B cell (primary cell): ENCODE measurements around the gene MFAP5. TPM values are rescaled to one million over a fixed set of nuclear protein-coding genes. Genes with fewer than 3 reads are reported as not detected.

Experiments used
- ATAC-seq: fragments of 200-7000 bp; cut with Tn5 transposase; one replicate; pipeline ENCODE4 v1.10.0; 2021; ENCODE audit warnings: low read depth, mild to moderate bottlenecking, moderate number of reproducible peaks, moderate library complexity
- CTCF ChIA-PET: fragments of 350-600 bp; sonication (Branson Sonifier 250); formaldehyde crosslinking; loops from one replicate; lab custom pipeline; 2021; ENCODE audit warnings: antibody characterized with exemption, inconsistent platforms; lab: Charles Lee
- POLR2A ChIA-PET: fragments of 350-600 bp; sonication (Branson Sonifier 250); formaldehyde crosslinking; loops from one replicate; lab custom pipeline; 2021; ENCODE audit warnings: antibody characterized with exemption; lab: Charles Lee
- DNase-seq: peaks from one replicate; pipeline ENCODE4 v3.0.0; 2013
- H2AFZ ChIP-seq: 2 replicates; pipeline ENCODE4 v1.6.1; 2012; ENCODE audit warnings: mild to moderate bottlenecking, low read depth, low read length; ENCODE audit not compliant: insufficient read depth, poor library complexity, severe bottlenecking
- H3K27ac ChIP-seq, 2 donors: 1 replicate in 1 of 2; 2 replicates in 1 of 2; pipeline ENCODE4 v1.5.1; 2012 to 2013; ENCODE audit warnings: low read length in 2 of 2, mild to moderate bottlenecking in 2 of 2, moderate library complexity in 1 of 2
- H3K27me3 ChIP-seq, 4 experiments: fragments of 200-600 bp in 1 of 4; sonication (generic) in 1 of 4; replicated peaks in 1 of 4; 1 replicate in 2 of 4; 2 replicates in 2 of 4; pipeline versions ENCODE4 v1.6.1 to v1.7.0; 2013 to 2016; ENCODE audit warnings: low read length in 3 of 4, mild to moderate bottlenecking in 2 of 4, mixed read lengths in 1 of 4, moderate library complexity in 1 of 4; ENCODE audit not compliant: insufficient read depth in 4 of 4, control insufficient read depth in 3 of 4; ENCODE audit errors: control extremely low read depth in 1 of 4
- H3K36me3 ChIP-seq, 2 experiments: replicated peaks in 1 of 2; 1 replicate in 1 of 2; 2 replicates in 1 of 2; pipeline versions ENCODE4 v1.6.1 to v1.7.1; 2013; ENCODE audit warnings: low read length in 1 of 2; ENCODE audit not compliant: insufficient read depth in 2 of 2, control insufficient read depth in 1 of 2; ENCODE audit errors: control extremely low read depth in 1 of 2, extremely low read depth in 1 of 2
- H3K4me1 ChIP-seq, 2 donors: fragments of 200-600 bp in 1 of 2; sonication (generic) in 1 of 2; 1 replicate in 1 of 2; 2 replicates in 1 of 2; pipeline versions ENCODE4 v1.5.1 to v1.6.1; 2013 to 2017; ENCODE audit warnings: low read length in 2 of 2; ENCODE audit not compliant: control insufficient read depth in 2 of 2, insufficient read depth in 2 of 2
- H3K4me2 ChIP-seq: replicated peaks from 2 replicates; pipeline ENCODE3; 2012; ENCODE audit warnings: mild to moderate bottlenecking, low read depth, low read length; ENCODE audit not compliant: poor library complexity, severe bottlenecking
- H3K4me3 ChIP-seq, 5 experiments: fragments of 200-600 bp in 1 of 5; sonication (generic) in 1 of 5; 1 replicate in 3 of 5; 2 replicates in 2 of 5; pipeline versions ENCODE4 v1.5.1 to v1.7.0; 2011 to 2016; ENCODE audit warnings: low read length in 4 of 5, mild to moderate bottlenecking in 4 of 5, low read depth in 2 of 5, control low read depth in 1 of 5, moderate library complexity in 1 of 5; ENCODE audit not compliant: insufficient read depth in 1 of 5; ENCODE audit errors: control extremely low read depth in 1 of 5, extremely low read depth in 1 of 5
- H3K79me2 ChIP-seq: fragments of 200-600 bp; sonication (generic); one replicate; pipeline ENCODE4 v1.6.0; 2016; ENCODE audit warnings: low read length; ENCODE audit not compliant: control insufficient read depth, insufficient read depth
- H3K9ac ChIP-seq: fragments of 200-600 bp; sonication (generic); 2 replicates; pipeline ENCODE4 v1.6.1; 2017; ENCODE audit warnings: mild to moderate bottlenecking, low read length, moderate library complexity
- H3K9me3 ChIP-seq, 3 donors: one replicate each; pipeline versions ENCODE4 v1.6.1 to v1.7.1; 2013; ENCODE audit warnings: low read length in 2 of 3; ENCODE audit not compliant: control insufficient read depth in 2 of 3, insufficient read depth in 1 of 3; ENCODE audit errors: control extremely low read depth in 1 of 3
- H4K20me1 ChIP-seq: 2 replicates; pipeline ENCODE4 v1.6.0; 2012; ENCODE audit warnings: mild to moderate bottlenecking, low read length; ENCODE audit not compliant: insufficient read depth, control insufficient read depth, poor library complexity, severe bottlenecking
- H3K27ac Mint-ChIP-seq: one replicate; pipeline ENCODE4 v1.8.0; 2021; ENCODE audit warnings: mixed read lengths
- H3K27me3 Mint-ChIP-seq: one replicate; pipeline ENCODE4 v1.8.0; 2021; ENCODE audit warnings: mixed read lengths
- H3K4me1 Mint-ChIP-seq: one replicate; pipeline ENCODE4 v1.8.0; 2021; ENCODE audit warnings: mixed read lengths
- H3K4me3 Mint-ChIP-seq: one replicate; pipeline ENCODE4 v1.8.0; 2021; ENCODE audit warnings: mixed read lengths
- H3K9me3 Mint-ChIP-seq: one replicate; pipeline ENCODE4 v1.8.0; 2022; ENCODE audit warnings: mixed read lengths; ENCODE audit not compliant: insufficient read depth
- EZH2 ChIP-seq: IDR thresholded peaks from 2 replicates; pipeline ENCODE4 v1.6.1; 2012; ENCODE audit warnings: borderline replicate concordance, low read depth, mild to moderate bottlenecking, moderate library complexity, low read length; ENCODE audit not compliant: insufficient read depth, poor library complexity, severe bottlenecking
- WGBS: methylation state at CpG from one replicate; pipeline ENCODE4 v1.1.5; 2013; ENCODE audit warnings: missing lambda C conversion rate; ENCODE audit not compliant: insufficient coverage; 5-methylcytosine and 5-hydroxymethylcytosine counted together
- intact Hi-C: fragments of 100-400 bp; cut with micrococcal nuclease; formaldehyde crosslinking; loops from one replicate; pipeline ENCODE4 v1.10.0; 2022
- polyA plus RNA-seq: library from polyadenylated mRNA; depleted of rRNA; stranded (reverse); fragments of >200 nt; gene quantifications from 2 replicates; pipeline ENCODE4 v1.2.3, GENCODE V29; 2012
- total RNA-seq, 2 donors: library from RNA; stranded (reverse); fragments of 120-200 nt in 1 of 2; gene quantifications; 1 replicate in 1 of 2; 2 replicates in 1 of 2; pipeline versions ENCODE4 v1.2.3 to v1.2.4, GENCODE V29; 2013 to 2022
- TF ChIP-seq, protein P1 (sequence below): fragments of 200-600 bp; IDR thresholded peaks from one replicate; pipeline ENCODE4 v1.8.0; 2022; ENCODE audit warnings: antibody characterized with exemption, mild to moderate bottlenecking

The MFAP5 gene
- total and polyA plus RNA-seq, 2 donors (not counting 1 experiment from before 2014, with no cell fraction given), result 0.31 to 0.94 TPM

DNA sequence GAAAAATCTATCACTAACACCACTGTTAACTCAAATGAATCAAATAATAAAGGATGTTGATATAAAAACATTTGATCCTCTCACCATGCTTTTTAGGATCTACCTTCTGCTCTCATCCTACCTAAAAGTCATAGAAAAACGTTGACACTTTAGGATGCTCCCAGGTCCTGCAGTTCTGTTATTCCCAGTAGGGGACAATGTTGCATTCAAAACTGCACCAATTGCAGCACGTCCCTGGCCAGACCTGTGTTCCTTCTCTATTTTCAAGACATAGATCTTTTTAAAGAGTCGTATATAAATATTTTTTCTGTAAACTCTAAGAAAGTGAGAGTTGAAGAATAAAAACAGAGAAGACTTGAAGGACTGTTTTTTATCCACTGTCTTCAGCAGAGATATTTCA, 58.8 kb downstream of the MFAP5 start:
- Histone ChIP-seq H3K4me2 (no peak overlapping the region), H3K27ac (no peak overlapping the region), H3K9ac (no peak overlapping the region), H3K36me3 (no peaks in the 10 kb centered on the region), H4K20me1 (no peaks in the 10 kb centered on the region), H3K4me3 (no peak overlapping the region), H2AFZ (no peak overlapping the region), H3K79me2 (no peaks in the 10 kb centered on the region), H3K27me3 (no peaks in the 10 kb centered on the region), H3K9me3 (no peaks in the 10 kb centered on the region), H3K4me1 (peaks cover 2 to 3% of the 10 kb centered on the region in 2 donors)
- intact Hi-C loops, result no loop called here
- WGBS, result 25% methylated on average over 1 of the region's 3 CpGs
- TF ChIP-seq, protein P1, sequence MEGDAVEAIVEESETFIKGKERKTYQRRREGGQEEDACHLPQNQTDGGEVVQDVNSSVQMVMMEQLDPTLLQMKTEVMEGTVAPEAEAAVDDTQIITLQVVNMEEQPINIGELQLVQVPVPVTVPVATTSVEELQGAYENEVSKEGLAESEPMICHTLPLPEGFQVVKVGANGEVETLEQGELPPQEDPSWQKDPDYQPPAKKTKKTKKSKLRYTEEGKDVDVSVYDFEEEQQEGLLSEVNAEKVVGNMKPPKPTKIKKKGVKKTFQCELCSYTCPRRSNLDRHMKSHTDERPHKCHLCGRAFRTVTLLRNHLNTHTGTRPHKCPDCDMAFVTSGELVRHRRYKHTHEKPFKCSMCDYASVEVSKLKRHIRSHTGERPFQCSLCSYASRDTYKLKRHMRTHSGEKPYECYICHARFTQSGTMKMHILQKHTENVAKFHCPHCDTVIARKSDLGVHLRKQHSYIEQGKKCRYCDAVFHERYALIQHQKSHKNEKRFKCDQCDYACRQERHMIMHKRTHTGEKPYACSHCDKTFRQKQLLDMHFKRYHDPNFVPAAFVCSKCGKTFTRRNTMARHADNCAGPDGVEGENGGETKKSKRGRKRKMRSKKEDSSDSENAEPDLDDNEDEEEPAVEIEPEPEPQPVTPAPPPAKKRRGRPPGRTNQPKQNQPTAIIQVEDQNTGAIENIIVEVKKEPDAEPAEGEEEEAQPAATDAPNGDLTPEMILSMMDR, result no peak
- TF ChIP-seq EZH2, result no peak
- peaks cover 4% of the 10 kb centered on the region for H3K27me3 Mint-ChIP-seq
- H3K4me3 Mint-ChIP-seq, result no peak overlapping the region
- POLR2A ChIA-PET, result no interaction called here
- no peak for DNase-seq
- no peak overlapping the region for H3K27ac Mint-ChIP-seq
- ATAC-seq, result no peak
- peaks cover 8% of the 10 kb centered on the region for H3K4me1 Mint-ChIP-seq
- no peaks in the 10 kb centered on the region for H3K9me3 Mint-ChIP-seq
- CTCF ChIA-PET, result no interaction called here

DNA sequence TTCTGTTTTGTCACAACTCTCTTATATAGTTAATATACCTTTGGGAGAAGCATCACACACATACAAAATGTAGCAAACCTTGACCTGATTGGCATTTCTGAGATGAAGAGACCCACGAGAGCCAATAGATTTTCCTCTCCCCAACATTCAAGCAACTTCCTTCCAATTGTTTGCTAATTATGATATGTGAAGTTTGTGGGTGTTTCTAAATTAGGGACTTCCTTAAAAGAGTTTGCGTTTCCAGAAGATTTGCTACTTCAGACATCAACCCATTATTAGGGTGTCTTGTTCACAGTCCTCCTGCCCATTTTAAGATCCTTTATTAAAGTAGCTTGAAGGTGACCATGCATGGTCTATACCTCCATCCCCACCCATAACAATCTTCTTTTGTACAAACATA, 59.3 kb downstream of the MFAP5 start:
- Histone ChIP-seq H3K79me2 (no peaks in the 10 kb centered on the region), H4K20me1 (no peaks in the 10 kb centered on the region), H3K9me3 (no peaks in the 10 kb centered on the region), H3K4me1 (no peaks in the 10 kb centered on the region), H3K36me3 (no peaks in the 10 kb centered on the region), H3K27ac (no peak overlapping the region), H3K27me3 (no peaks in the 10 kb centered on the region), H3K4me2 (no peak overlapping the region), H3K9ac (no peak overlapping the region), H2AFZ (no peak overlapping the region), H3K4me3 (no peak overlapping the region)
- ChIA-PET POLR2A (no interaction called here), CTCF (no interaction called here)
- TF ChIP-seq, protein P1, result no peak
- TF ChIP-seq EZH2, result no peak
- ATAC-seq (no peak), DNase-seq (no peak)
- H3K27ac Mint-ChIP-seq, result no peak overlapping the region
- H3K4me3 Mint-ChIP-seq, result no peak overlapping the region
- no peaks in the 10 kb centered on the region for H3K9me3 Mint-ChIP-seq
- intact Hi-C loops, result no loop called here
- peaks cover 4% of the 10 kb centered on the region for H3K27me3 Mint-ChIP-seq
- H3K4me1 Mint-ChIP-seq, result peaks cover 6% of the 10 kb centered on the region
- no CpG with 5 or more reads among the region's 2 CpGs for WGBS
